SIG-M5 treated with dmso at 0.1 percent for 504 hours (cell line): ENCODE results near the gene MOB4.
"Not testable (repeated sequence)": the region's sequence is repeated elsewhere in the genome, so short reads cannot be mapped to it uniquely, and the experiment has no call there.

Experiments used
- DNase-seq: peaks from one replicate; lab custom pipeline; 2025; ENCODE audit not compliant: unreplicated experiment; lab: John Stamatoyannopoulos, UW

The MOB4 gene

GRCh38 chr2:197587255-197587654, 71.4 kb downstream of the MOB4 start:
- DNase-seq, result not testable (repeated sequence)

DNA sequence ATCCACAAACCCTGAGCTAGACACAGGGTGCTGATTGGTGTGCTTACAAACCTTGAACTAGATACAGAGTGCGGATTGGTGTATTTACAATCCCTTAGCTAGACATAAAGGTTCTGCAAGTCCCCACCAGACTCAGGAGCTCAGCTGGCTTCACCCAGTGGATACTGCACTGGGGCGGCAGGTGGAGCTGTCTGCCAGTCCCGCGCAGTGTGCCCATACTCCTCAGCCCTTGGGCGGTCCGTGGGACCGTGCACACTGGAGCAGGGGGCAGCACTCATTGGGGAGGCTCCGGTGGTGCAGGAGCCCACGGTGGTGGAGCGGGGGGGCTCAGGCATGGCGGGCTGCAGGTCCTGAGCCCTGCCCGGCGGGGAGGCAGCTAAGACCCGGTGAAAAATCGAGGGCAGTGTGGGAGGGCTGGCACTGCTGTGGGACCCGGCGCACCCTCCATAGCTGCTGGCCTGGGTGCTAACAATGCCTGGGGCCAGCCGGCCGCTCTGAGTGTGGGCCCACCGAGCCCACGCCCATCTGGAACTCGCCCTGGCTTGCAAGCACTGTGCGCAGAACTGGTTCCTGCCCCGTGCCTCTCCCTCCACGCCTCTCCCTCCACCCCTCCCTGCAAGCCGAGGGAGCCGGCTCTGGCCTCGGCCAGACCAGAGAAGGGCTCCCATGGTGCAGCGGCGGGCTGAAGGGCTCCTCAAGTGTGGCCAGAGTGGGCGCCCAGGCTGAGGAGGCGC, 75.6 kb downstream of the MOB4 start:
- DNase-seq, result no peak

DNA sequence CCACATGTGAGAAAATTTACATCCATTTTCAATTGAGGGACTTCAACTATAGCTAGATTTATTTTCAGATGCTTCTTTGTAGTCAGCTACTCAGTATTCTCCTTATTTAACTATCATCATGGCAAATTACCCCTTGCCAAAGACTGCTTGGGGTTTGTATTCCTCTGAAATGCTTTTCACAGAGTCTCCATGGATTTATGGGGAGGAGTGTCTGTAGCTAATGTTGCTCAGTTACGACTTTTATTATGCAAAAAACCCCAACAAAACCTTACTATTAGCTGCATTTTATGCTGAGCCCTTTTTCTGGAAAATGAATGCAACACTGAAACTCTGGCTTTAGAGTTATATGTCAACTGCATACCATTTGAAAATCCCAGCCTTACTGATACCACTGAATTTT, 80.9 kb downstream of the MOB4 start:
- no peak for DNase-seq

- no peak for DNase-seq
Measured at GRCh38 chr2:197597166-197597565, 81.3 kb downstream of the MOB4 start.

- DNase-seq, result no peak
Measured at GRCh38 chr2:197598450-197598849, 82.6 kb downstream of the MOB4 start.

- DNase-seq, result peak; percentile 85
Measured at GRCh38 chr2:197599285-197599965, 83.6 kb downstream of the MOB4 start.

DNA sequence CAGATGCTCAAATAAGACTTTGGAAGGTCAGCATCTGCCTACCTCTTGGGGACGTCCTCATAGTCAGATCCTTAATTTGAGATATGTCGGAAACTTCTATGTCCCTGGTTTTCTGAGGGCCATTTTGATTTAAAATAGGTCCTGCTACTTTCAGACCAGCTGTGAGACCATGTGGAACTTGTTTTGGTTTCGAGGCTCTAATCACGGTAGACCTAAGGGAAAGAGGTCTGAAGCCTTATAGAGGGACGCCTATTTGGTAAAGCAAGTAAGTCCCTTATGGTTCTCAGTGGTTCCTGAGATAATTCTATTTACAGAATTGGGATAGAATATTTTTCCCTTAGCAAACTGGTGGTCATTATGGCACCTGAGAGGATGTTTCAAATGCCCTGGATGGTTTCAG, 84.4 kb downstream of the MOB4 start:
- no peak for DNase-seq

DNA sequence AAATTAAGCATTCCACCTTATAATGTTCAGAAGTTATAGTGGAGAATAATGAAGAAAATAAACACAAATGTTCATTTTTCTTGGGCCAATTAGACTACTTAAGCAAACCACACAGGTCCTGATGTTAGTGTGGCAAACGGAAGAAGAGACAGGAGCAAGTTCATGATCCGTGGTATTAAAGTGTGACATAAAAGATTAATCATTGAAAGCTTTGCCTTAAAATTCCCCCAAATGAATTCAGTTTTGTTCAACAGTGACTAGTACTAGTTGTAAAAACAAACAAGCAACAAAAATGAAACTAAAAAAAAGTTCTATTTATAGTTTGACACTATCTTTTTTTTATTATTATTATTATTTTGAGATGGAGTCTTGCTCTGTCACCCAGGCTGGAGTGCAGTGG, 85.9 kb downstream of the MOB4 start:
- no peak for DNase-seq
